ENCODE data around the gene TRPC4.

- TF ChIP-seq ARNTL (CRISPR knock-in tag; IDR thresholded peaks at IDR 0.05; ENCODE audit: borderline replicate concordance, low read depth) = no peak
- no peak for TF ChIP-seq BACH2 (CRISPR knock-in tag; IDR thresholded peaks at IDR 0.05; ENCODE audit: borderline replicate concordance)
- TF ChIP-seq ZNF565 (CRISPR knock-in tag; conservative IDR thresholded peaks at IDR 0.05; ENCODE audit: low read depth) = no peak
- TF ChIP-seq CSDC2 (CRISPR knock-in tag; IDR thresholded peaks at IDR 0.05) = no peak
- no peak for TF ChIP-seq ZFP30 (CRISPR knock-in tag; IDR thresholded peaks at IDR 0.05)
- TF ChIP-seq ZNF70 (CRISPR knock-in tag; IDR thresholded peaks at IDR 0.05) = no peak
- no peak for TF ChIP-seq OSR1 (CRISPR knock-in tag; IDR thresholded peaks at IDR 0.05)
- no peak for TF ChIP-seq ZFP3 (CRISPR knock-in tag; IDR thresholded peaks at IDR 0.05)
- no peak for TF ChIP-seq GLIS3 (CRISPR knock-in tag; IDR thresholded peaks at IDR 0.05)
- no peak for TF ChIP-seq TOX (CRISPR knock-in tag; IDR thresholded peaks at IDR 0.05; ENCODE audit: borderline replicate concordance)
- no peak for TF ChIP-seq CSRNP3 (CRISPR knock-in tag; IDR thresholded peaks at IDR 0.05)
- no peak for TF ChIP-seq SNAI2 (CRISPR knock-in tag; IDR thresholded peaks at IDR 0.05)
These were observed 267.7 kb downstream of the TRPC4 start for GRCh38 chr13:37601648-37602440.

Data from SK-N-SH treated with all-trans-retinoic acid at 6 μM for 48 hours (cell line).